ENCODE results near the gene ERAL1.

DNA sequence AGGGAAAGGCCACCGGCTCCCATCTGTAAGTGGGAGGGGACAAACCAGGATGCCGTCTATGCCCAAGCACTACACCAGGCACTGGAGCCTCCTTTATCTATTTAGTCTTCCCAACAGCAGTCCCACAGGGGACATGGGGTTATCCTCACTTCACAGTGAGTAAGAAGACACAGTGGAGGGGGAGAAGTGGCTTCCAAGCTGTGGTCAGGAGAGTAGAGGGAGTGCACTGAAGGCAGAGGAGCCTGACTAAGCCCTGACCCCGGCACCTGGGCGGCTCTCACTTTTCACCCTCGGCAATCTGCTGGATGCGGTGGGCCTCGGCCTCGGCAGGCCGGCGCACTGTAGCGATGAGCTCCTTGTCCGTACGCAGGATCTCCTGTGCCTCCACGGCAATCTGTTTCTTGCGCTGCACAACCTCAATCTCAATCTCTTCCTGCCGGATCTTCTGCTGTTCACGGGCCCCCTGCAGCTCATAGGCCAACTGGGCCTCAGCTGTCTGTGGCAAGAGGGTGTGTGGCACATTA lies 26.8 kb downstream of the ERAL1 start:
- TF ChIP-seq POLR2A (IDR thresholded peaks at IDR 0.05; ENCODE audit: extremely low read depth, insufficient read length) = no peak
- TF ChIP-seq, protein P1, sequence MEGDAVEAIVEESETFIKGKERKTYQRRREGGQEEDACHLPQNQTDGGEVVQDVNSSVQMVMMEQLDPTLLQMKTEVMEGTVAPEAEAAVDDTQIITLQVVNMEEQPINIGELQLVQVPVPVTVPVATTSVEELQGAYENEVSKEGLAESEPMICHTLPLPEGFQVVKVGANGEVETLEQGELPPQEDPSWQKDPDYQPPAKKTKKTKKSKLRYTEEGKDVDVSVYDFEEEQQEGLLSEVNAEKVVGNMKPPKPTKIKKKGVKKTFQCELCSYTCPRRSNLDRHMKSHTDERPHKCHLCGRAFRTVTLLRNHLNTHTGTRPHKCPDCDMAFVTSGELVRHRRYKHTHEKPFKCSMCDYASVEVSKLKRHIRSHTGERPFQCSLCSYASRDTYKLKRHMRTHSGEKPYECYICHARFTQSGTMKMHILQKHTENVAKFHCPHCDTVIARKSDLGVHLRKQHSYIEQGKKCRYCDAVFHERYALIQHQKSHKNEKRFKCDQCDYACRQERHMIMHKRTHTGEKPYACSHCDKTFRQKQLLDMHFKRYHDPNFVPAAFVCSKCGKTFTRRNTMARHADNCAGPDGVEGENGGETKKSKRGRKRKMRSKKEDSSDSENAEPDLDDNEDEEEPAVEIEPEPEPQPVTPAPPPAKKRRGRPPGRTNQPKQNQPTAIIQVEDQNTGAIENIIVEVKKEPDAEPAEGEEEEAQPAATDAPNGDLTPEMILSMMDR (IDR thresholded peaks at IDR 0.05; ENCODE audit: low read depth, low read length) = no peak
- TF ChIP-seq MYC (IDR thresholded peaks at IDR 0.05; ENCODE audit: low read depth, low read length) = no peak

Measured in NB4 (cell line).